ENCODE data around the gene NUP155. TPM values are rescaled to one million over a fixed set of nuclear protein-coding genes. Genes with fewer than 3 reads are reported as not detected.
"Not testable (repeated sequence)": the region's sequence is repeated elsewhere in the genome, so short reads cannot be mapped to it uniquely, and the experiment has no call there.

NUP155 gene
- total RNA-seq, 1 donor from 2014 or later, result 33.8 TPM

- H3K36me3 Mint-ChIP-seq (ENCODE audit: unreplicated experiment), result no peaks in the 10 kb centered on the region
- no peak overlapping the region for H3K4me3 Mint-ChIP-seq (ENCODE audit: unreplicated experiment)
- no peak for DNase-seq
- TF ChIP-seq CTCF (IDR thresholded peaks at IDR 0.05; ENCODE audit: partially characterized antibody, unreplicated experiment), result no peak
- no peak overlapping the region for H3K27ac Mint-ChIP-seq (ENCODE audit: unreplicated experiment)
- no peaks in the 10 kb centered on the region for H3K9me3 Mint-ChIP-seq (ENCODE audit: unreplicated experiment)
- H3K4me1 Mint-ChIP-seq (ENCODE audit: low read depth, unreplicated experiment), result no peaks in the 10 kb centered on the region
- no peaks in the 10 kb centered on the region for H3K27me3 Mint-ChIP-seq (ENCODE audit: unreplicated experiment)
Measured at GRCh38 chr5:37319037-37319782, 51.7 kb downstream of the NUP155 start.

GRCh38 chr5:37316027-37316426 lies 54.9 kb downstream of the NUP155 start:
- Mint-ChIP-seq H3K27ac (ENCODE audit: unreplicated experiment) (no peak overlapping the region), H3K4me3 (ENCODE audit: unreplicated experiment) (no peak overlapping the region), H3K27me3 (ENCODE audit: unreplicated experiment) (no peaks in the 10 kb centered on the region), H3K4me1 (ENCODE audit: low read depth, unreplicated experiment) (no peaks in the 10 kb centered on the region), H3K9me3 (ENCODE audit: unreplicated experiment) (no peaks in the 10 kb centered on the region), H3K36me3 (ENCODE audit: unreplicated experiment) (no peaks in the 10 kb centered on the region)
- TF ChIP-seq CTCF (IDR thresholded peaks at IDR 0.05; ENCODE audit: partially characterized antibody, unreplicated experiment), result no peak
- no peak for DNase-seq

GRCh38 chr5:37310360-37310759 lies 60.5 kb downstream of the NUP155 start:
- Mint-ChIP-seq H3K36me3 (ENCODE audit: unreplicated experiment) (no peaks in the 10 kb centered on the region), H3K9me3 (ENCODE audit: unreplicated experiment) (no peaks in the 10 kb centered on the region), H3K27me3 (ENCODE audit: unreplicated experiment) (no peaks in the 10 kb centered on the region), H3K4me1 (ENCODE audit: low read depth, unreplicated experiment) (no peaks in the 10 kb centered on the region), H3K4me3 (ENCODE audit: unreplicated experiment) (no peak overlapping the region), H3K27ac (ENCODE audit: unreplicated experiment) (no peak overlapping the region)
- TF ChIP-seq CTCF (IDR thresholded peaks at IDR 0.05; ENCODE audit: partially characterized antibody, unreplicated experiment), result no peak
- no peak for DNase-seq

- TF ChIP-seq CTCF (IDR thresholded peaks at IDR 0.05; ENCODE audit: partially characterized antibody, unreplicated experiment), result no peak
- Mint-ChIP-seq H3K27ac (ENCODE audit: unreplicated experiment) (no peak overlapping the region), H3K27me3 (ENCODE audit: unreplicated experiment) (no peaks in the 10 kb centered on the region), H3K4me3 (ENCODE audit: unreplicated experiment) (no peak overlapping the region), H3K9me3 (ENCODE audit: unreplicated experiment) (no peaks in the 10 kb centered on the region), H3K36me3 (ENCODE audit: unreplicated experiment) (no peaks in the 10 kb centered on the region), H3K4me1 (ENCODE audit: low read depth, unreplicated experiment) (no peaks in the 10 kb centered on the region)
- DNase-seq, result no peak
Measured at GRCh38 chr5:37308793-37309192, 62.1 kb downstream of the NUP155 start.

- H3K36me3 Mint-ChIP-seq (ENCODE audit: unreplicated experiment), result no peaks in the 10 kb centered on the region
- H3K4me1 Mint-ChIP-seq (ENCODE audit: low read depth, unreplicated experiment), result no peaks in the 10 kb centered on the region
- no peak for TF ChIP-seq CTCF (IDR thresholded peaks at IDR 0.05; ENCODE audit: partially characterized antibody, unreplicated experiment)
- no peaks in the 10 kb centered on the region for H3K9me3 Mint-ChIP-seq (ENCODE audit: unreplicated experiment)
- H3K27me3 Mint-ChIP-seq (ENCODE audit: unreplicated experiment), result no peaks in the 10 kb centered on the region
- H3K4me3 Mint-ChIP-seq (ENCODE audit: unreplicated experiment), result no peak overlapping the region
- no peak overlapping the region for H3K27ac Mint-ChIP-seq (ENCODE audit: unreplicated experiment)
- DNase-seq, result no peak
Measured at GRCh38 chr5:37304888-37305287, 66.0 kb downstream of the NUP155 start.

- not testable (repeated sequence) for H3K4me3 Mint-ChIP-seq (ENCODE audit: unreplicated experiment); H3K9me3 Mint-ChIP-seq (ENCODE audit: unreplicated experiment); H3K4me1 Mint-ChIP-seq (ENCODE audit: low read depth, unreplicated experiment); H3K27me3 Mint-ChIP-seq (ENCODE audit: unreplicated experiment)
- peaks cover 16% of the 10 kb centered on the region for H3K36me3 Mint-ChIP-seq (ENCODE audit: unreplicated experiment)
- peak; percentile 34 for DNase-seq
- H3K27ac Mint-ChIP-seq (ENCODE audit: unreplicated experiment), result peak overlapping the region; percentile 83
Measured at GRCh38 chr5:37296313-37296712, 74.6 kb downstream of the NUP155 start.
